SK-N-SH (cell line): ENCODE data around the gene GALNT12. TPM values are rescaled to one million over a fixed set of nuclear protein-coding genes. Genes with fewer than 3 reads are reported as not detected.

ENCODE experiments used
- CTCF ChIA-PET: fragments of 300-600, 350-600 bp; formaldehyde crosslinking; extraction: SDS; loops from one replicate; lab custom pipeline; 2021; lab: Yijun Ruan, JAX
- POLR2A ChIA-PET: fragments of 350-600 bp; sonication (Branson Sonifier 250); formaldehyde crosslinking; extraction: SDS; loops from one replicate; lab custom pipeline; 2020; ENCODE audit warnings: antibody characterized with exemption, inconsistent platforms; lab: Yijun Ruan, JAX
- DNase-seq: peaks from one replicate; pipeline ENCODE4 v3.0.0; 2012
- H2AFZ ChIP-seq: fragments of 200-600 bp; sonication (generic); 2 replicates; pipeline ENCODE4 v1.8.1; 2016; ENCODE audit warnings: antibody characterized with exemption, mild to moderate bottlenecking, low read depth
- H3F3A ChIP-seq: fragments of 200-600 bp; sonication (generic); replicated peaks from 2 replicates; pipeline ENCODE3; 2016; ENCODE audit warnings: antibody characterized with exemption, mild to moderate bottlenecking; ENCODE audit not compliant: insufficient read depth
- H3K27ac ChIP-seq, 2 experiments: fragments of 200-500 bp in 1 of 2; fragments of 200-600 bp in 1 of 2; sonication (Bioruptor generic) in 1 of 2; sonication (generic), shearing (Covaris generic) in 1 of 2; 2 replicates each; pipeline versions ENCODE4 v1.5.1 to v1.6.1; 2014 to 2016; ENCODE audit warnings: low read depth in 2 of 2, inconsistent platforms in 1 of 2, low read length in 1 of 2, mild to moderate bottlenecking in 1 of 2, mixed read lengths in 1 of 2
- H3K27me3 ChIP-seq: fragments of 200-600 bp; sonication (generic), shearing (Covaris generic); 2 replicates; pipeline ENCODE4 v1.6.1; 2016; ENCODE audit warnings: mixed run types; ENCODE audit not compliant: insufficient read depth
- H3K36me3 ChIP-seq, 2 experiments: fragments of 200-500 bp in 1 of 2; fragments of 200-600 bp in 1 of 2; sonication (Bioruptor generic) in 1 of 2; sonication (generic) in 1 of 2; replicated peaks in 1 of 2; 2 replicates each; pipeline versions ENCODE3 to v1.5.1; 2014 to 2016; ENCODE audit warnings: low read length in 1 of 2, mild to moderate bottlenecking in 1 of 2; ENCODE audit not compliant: insufficient read depth in 2 of 2, control insufficient read depth in 1 of 2
- H3K4me1 ChIP-seq, 2 experiments: fragments of 200-500 bp in 1 of 2; fragments of 200-600 bp in 1 of 2; sonication (Bioruptor generic) in 1 of 2; sonication (generic), shearing (Covaris generic) in 1 of 2; 2 replicates each; pipeline versions ENCODE4 v1.5.1 to v1.6.1; 2014 to 2016; ENCODE audit warnings: low read depth in 1 of 2, low read length in 1 of 2, mixed run types in 1 of 2; ENCODE audit not compliant: insufficient read depth in 2 of 2, control insufficient read depth in 1 of 2
- H3K4me2 ChIP-seq: fragments of 200-600 bp; sonication (generic), shearing (Covaris generic); 2 replicates; pipeline ENCODE4 v1.6.1; 2017; ENCODE audit warnings: mixed run types
- H3K4me3 ChIP-seq, 2 experiments: fragments of 200-500 bp in 1 of 2; fragments of 200-600 bp in 1 of 2; sonication (Bioruptor generic) in 1 of 2; sonication (generic), shearing (Covaris generic) in 1 of 2; 2 replicates each; pipeline versions ENCODE4 v1.5.1 to v1.8.1; 2014 to 2016; ENCODE audit warnings: low read depth in 2 of 2, inconsistent platforms in 1 of 2, low read length in 1 of 2, mild to moderate bottlenecking in 1 of 2, mixed read lengths in 1 of 2, moderate library complexity in 1 of 2
- H3K79me2 ChIP-seq: fragments of 200-600 bp; sonication (generic); 2 replicates; pipeline ENCODE4 v1.8.1; 2017; ENCODE audit warnings: mild to moderate bottlenecking; ENCODE audit not compliant: insufficient read depth
- H3K9ac ChIP-seq: fragments of 200-600 bp; sonication (generic); 2 replicates; pipeline ENCODE4 v1.6.1; 2017; ENCODE audit warnings: mixed run types
- H3K9me2 ChIP-seq: fragments of 200-600 bp; sonication (generic); 2 replicates; pipeline ENCODE4 v1.6.1; 2017; ENCODE audit warnings: mixed run types
- H3K9me3 ChIP-seq: fragments of 200-600 bp; sonication (generic); 2 replicates; pipeline ENCODE4 v1.6.1; 2017; ENCODE audit warnings: mixed run types, mild to moderate bottlenecking, moderate library complexity
- H4K20me1 ChIP-seq: fragments of 200-600 bp; sonication (generic); 2 replicates; pipeline ENCODE4 v1.6.1; 2017; ENCODE audit warnings: mild to moderate bottlenecking, mixed run types; ENCODE audit not compliant: insufficient read depth
- EP300 ChIP-seq, 2 experiments: IDR thresholded peaks; 2 replicates each; pipeline versions ENCODE4 v1.4.0 to v1.6.1; 2012; ENCODE audit warnings: borderline replicate concordance in 1 of 2, low read depth in 1 of 2, low read length in 1 of 2
- EZH2phosphoT487 ChIP-seq: fragments of 200-600 bp; sonication (generic); IDR thresholded peaks from 2 replicates; pipeline ENCODE4 v1.6.1; 2017; ENCODE audit warnings: low read depth, mixed run types, mild to moderate bottlenecking, antibody characterized with exemption, moderate library complexity, borderline replicate concordance
- FOSL2 ChIP-seq: IDR thresholded peaks from 2 replicates; pipeline ENCODE4 v1.4.0; 2012; ENCODE audit warnings: low read depth, mild to moderate bottlenecking, moderate library complexity, borderline replicate concordance
- GABPA ChIP-seq: IDR thresholded peaks from 2 replicates; pipeline ENCODE4 v1.4.0; 2012; ENCODE audit warnings: low read depth, mild to moderate bottlenecking
- GATA2 ChIP-seq: sonication (generic); formaldehyde crosslinking; IDR thresholded peaks from 2 replicates; pipeline ENCODE4 v1.5.0; 2020; ENCODE audit warnings: mild to moderate bottlenecking, missing genetic modification reagents
- JUND ChIP-seq: IDR thresholded peaks from 2 replicates; pipeline ENCODE4 v1.4.0; 2012
- RAD21 ChIP-seq: IDR thresholded peaks from 2 replicates; pipeline ENCODE4 v1.6.1; 2012; ENCODE audit warnings: mild to moderate bottlenecking, low read length
- RCOR1 ChIP-seq: fragments of 150-350 bp; IDR thresholded peaks from 2 replicates; pipeline ENCODE4 v1.6.1; 2017; ENCODE audit warnings: antibody characterized with exemption, low read length
- RFX5 ChIP-seq: IDR thresholded peaks from 2 replicates; pipeline ENCODE4 v1.6.1; 2012; ENCODE audit warnings: mild to moderate bottlenecking, improper control_type of control experiment, low read length
- RXRA ChIP-seq: IDR thresholded peaks from 2 replicates; pipeline ENCODE4 v1.4.0; 2012; ENCODE audit warnings: low read depth, mild to moderate bottlenecking, borderline replicate concordance
- TEAD4 ChIP-seq: IDR thresholded peaks from 2 replicates; pipeline ENCODE4 v1.4.0; 2012; ENCODE audit warnings: mild to moderate bottlenecking, borderline replicate concordance; ENCODE audit not compliant: insufficient read depth
- YY1 ChIP-seq: IDR thresholded peaks from 2 replicates; pipeline ENCODE4 v1.4.0; 2012; ENCODE audit warnings: low read depth, mild to moderate bottlenecking
- WGBS: methylation state at CpG from one replicate; pipeline ENCODE4 v1.1.6; 2017; ENCODE audit warnings: low lambda C conversion rate; 5-methylcytosine and 5-hydroxymethylcytosine counted together
- polyA plus RNA-seq, 3 experiments: library from polyadenylated mRNA; depleted of rRNA; stranded (reverse); fragments of >200 nt; gene quantifications; 2 replicates each; pipeline ENCODE4 v1.2.3, GENCODE V29; 2012
- TF ChIP-seq, protein P1 (sequence below): fragments of 150-350 bp; IDR thresholded peaks from 2 replicates; pipeline ENCODE4 v1.6.1; 2017; ENCODE audit warnings: antibody characterized with exemption, low read length, low read depth, borderline replicate concordance
- TF ChIP-seq, protein P2 (sequence below): IDR thresholded peaks from 2 replicates; pipeline ENCODE4 v1.4.0; 2012; ENCODE audit warnings: low read depth, borderline replicate concordance
- TF ChIP-seq, protein P3 (sequence below): fragments of 150-350 bp; IDR thresholded peaks from 2 replicates; pipeline ENCODE4 v1.6.1; 2016; ENCODE audit warnings: mild to moderate bottlenecking, low read depth, low read length
- TF ChIP-seq, protein P4 (sequence below): IDR thresholded peaks from 2 replicates; pipeline ENCODE4 v1.6.1; 2012; ENCODE audit warnings: mild to moderate bottlenecking, low read depth, low read length, moderate library complexity

GALNT12 gene
- polyA plus RNA-seq, 1 of the 3 experiments (the other 2 are of a cell fraction), result 7.4 TPM

DNA sequence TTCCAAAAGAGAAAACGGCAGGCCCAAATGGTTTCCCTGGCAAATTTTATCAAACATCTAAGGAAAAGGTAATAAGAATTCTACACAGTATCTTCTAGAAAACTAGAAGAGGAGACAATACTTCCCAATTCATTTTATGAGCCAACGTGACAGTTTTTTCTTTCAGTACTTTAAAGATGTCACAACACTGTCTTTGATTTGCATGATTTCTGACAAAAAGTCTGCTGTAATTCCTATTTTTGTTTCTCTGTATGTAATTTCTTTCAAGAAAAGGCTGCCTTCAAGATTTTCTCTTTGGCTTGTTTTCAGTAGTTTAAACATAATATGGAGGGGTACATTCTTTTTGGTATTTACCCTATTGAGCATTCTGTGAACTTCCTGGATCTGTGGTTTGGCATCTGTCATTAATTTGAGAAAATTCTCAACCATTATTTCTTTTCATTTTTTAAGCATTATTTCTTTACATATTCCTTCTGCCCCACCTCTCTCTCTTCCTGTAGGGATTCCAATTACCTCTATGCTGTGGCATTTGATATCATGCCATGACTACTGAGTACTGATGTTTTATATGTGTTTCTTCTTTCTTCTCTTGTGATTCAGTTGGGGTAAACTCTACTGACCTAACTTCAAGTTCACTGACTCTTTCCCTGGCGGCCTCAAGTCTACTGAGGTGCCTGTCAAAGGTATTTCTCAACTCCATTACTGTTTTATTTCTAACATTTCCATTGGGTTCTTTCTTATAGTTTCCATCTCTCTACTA, 43.3 kb upstream of the GALNT12 start:
- POLR2A ChIA-PET, result no interaction called here
- Histone ChIP-seq H3K4me3 (no peak overlapping the region), H3K27ac (no peak overlapping the region), H3K9ac (no peak overlapping the region), H3K36me3 (peaks cover 36 to 38% of the 10 kb centered on the region in 2 experiments), H3F3A (no peaks in the 10 kb centered on the region), H3K4me1 (no peaks in the 10 kb centered on the region), H2AFZ (no peak overlapping the region), H3K79me2 (no peaks in the 10 kb centered on the region), H3K9me3 (peaks cover 11% of the 10 kb centered on the region), H3K4me2 (no peak overlapping the region), H3K27me3 (no peaks in the 10 kb centered on the region), H3K9me2 (no peaks in the 10 kb centered on the region), H4K20me1 (no peaks in the 10 kb centered on the region)
- no peak for DNase-seq
- TF ChIP-seq FOSL2 (no peak), RFX5 (no peak), RCOR1 (no peak), TEAD4 (no peak)
- TF ChIP-seq, protein P1, sequence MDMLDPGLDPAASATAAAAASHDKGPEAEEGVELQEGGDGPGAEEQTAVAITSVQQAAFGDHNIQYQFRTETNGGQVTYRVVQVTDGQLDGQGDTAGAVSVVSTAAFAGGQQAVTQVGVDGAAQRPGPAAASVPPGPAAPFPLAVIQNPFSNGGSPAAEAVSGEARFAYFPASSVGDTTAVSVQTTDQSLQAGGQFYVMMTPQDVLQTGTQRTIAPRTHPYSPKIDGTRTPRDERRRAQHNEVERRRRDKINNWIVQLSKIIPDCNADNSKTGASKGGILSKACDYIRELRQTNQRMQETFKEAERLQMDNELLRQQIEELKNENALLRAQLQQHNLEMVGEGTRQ, result no peak
- CTCF ChIA-PET, result no interaction called here
- WGBS, result 98% methylated on average over 3 of the region's 3 CpGs

DNA sequence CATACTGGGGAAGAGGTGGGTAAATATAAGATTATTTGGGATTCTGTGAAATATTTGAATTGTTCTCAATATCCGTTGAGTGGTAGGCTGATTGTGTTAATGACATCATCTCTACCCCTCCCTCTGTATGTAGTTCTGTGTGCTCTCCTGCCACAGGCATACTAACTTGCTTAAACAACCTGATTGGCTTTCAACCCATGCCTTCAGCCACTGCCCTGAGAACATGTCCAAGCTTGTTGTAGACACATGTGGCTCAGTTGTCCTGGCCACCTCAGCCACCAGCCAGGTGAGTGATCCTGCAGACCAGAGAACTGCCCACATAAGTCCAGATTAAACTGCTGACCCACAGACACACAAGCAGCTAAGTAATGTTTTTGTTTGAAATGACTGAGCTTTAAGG, 42.2 kb upstream of the GALNT12 start:
- H3F3A ChIP-seq, result no peaks in the 10 kb centered on the region
- H3K27ac ChIP-seq, result no peak overlapping the region
- DNase-seq, result no peak
- no peak overlapping the region for H3K9ac ChIP-seq
- peaks cover 35% of the 10 kb centered on the region in 2 experiments for H3K36me3 ChIP-seq
- no peaks in the 10 kb centered on the region for H3K79me2 ChIP-seq
- TF ChIP-seq RXRA (no peak), TEAD4 (no peak), YY1 (no peak), GABPA (no peak), RCOR1 (no peak), RAD21 (no peak), RFX5 (no peak), EP300 (IDR thresholded peaks at IDR 0.05; ENCODE audit: borderline replicate concordance in 1 of 2, low read depth in 1 of 2, low read length in 1 of 2) (no peak), JUND (no peak), EZH2phosphoT487 (no peak), GATA2 (no peak), FOSL2 (no peak)
- TF ChIP-seq, protein P2, sequence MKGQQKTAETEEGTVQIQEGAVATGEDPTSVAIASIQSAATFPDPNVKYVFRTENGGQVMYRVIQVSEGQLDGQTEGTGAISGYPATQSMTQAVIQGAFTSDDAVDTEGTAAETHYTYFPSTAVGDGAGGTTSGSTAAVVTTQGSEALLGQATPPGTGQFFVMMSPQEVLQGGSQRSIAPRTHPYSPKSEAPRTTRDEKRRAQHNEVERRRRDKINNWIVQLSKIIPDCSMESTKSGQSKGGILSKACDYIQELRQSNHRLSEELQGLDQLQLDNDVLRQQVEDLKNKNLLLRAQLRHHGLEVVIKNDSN, result no peak
- TF ChIP-seq, protein P3, sequence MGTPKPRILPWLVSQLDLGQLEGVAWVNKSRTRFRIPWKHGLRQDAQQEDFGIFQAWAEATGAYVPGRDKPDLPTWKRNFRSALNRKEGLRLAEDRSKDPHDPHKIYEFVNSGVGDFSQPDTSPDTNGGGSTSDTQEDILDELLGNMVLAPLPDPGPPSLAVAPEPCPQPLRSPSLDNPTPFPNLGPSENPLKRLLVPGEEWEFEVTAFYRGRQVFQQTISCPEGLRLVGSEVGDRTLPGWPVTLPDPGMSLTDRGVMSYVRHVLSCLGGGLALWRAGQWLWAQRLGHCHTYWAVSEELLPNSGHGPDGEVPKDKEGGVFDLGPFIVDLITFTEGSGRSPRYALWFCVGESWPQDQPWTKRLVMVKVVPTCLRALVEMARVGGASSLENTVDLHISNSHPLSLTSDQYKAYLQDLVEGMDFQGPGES, result no peak
- TF ChIP-seq, protein P4, sequence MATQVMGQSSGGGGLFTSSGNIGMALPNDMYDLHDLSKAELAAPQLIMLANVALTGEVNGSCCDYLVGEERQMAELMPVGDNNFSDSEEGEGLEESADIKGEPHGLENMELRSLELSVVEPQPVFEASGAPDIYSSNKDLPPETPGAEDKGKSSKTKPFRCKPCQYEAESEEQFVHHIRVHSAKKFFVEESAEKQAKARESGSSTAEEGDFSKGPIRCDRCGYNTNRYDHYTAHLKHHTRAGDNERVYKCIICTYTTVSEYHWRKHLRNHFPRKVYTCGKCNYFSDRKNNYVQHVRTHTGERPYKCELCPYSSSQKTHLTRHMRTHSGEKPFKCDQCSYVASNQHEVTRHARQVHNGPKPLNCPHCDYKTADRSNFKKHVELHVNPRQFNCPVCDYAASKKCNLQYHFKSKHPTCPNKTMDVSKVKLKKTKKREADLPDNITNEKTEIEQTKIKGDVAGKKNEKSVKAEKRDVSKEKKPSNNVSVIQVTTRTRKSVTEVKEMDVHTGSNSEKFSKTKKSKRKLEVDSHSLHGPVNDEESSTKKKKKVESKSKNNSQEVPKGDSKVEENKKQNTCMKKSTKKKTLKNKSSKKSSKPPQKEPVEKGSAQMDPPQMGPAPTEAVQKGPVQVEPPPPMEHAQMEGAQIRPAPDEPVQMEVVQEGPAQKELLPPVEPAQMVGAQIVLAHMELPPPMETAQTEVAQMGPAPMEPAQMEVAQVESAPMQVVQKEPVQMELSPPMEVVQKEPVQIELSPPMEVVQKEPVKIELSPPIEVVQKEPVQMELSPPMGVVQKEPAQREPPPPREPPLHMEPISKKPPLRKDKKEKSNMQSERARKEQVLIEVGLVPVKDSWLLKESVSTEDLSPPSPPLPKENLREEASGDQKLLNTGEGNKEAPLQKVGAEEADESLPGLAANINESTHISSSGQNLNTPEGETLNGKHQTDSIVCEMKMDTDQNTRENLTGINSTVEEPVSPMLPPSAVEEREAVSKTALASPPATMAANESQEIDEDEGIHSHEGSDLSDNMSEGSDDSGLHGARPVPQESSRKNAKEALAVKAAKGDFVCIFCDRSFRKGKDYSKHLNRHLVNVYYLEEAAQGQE, result no peak
- H2AFZ ChIP-seq, result no peak overlapping the region
- CTCF ChIA-PET, result interaction anchor here (1.6 to 3.0 kb wide), 3 partner anchors 10 to 450 kb away, joined by 3 to 29 read pairs (median 4); no protein-coding TSS in a partner anchor
- POLR2A ChIA-PET, result no interaction called here
- H3K27me3 ChIP-seq, result no peaks in the 10 kb centered on the region
- H3K9me2 ChIP-seq, result no peaks in the 10 kb centered on the region
- peaks cover 11% of the 10 kb centered on the region for H3K9me3 ChIP-seq
- H3K4me3 ChIP-seq, result no peak overlapping the region
- 90% methylated on average over 1 of the region's 1 CpG for WGBS
- no peak overlapping the region for H3K4me2 ChIP-seq
- no peaks in the 10 kb centered on the region for H4K20me1 ChIP-seq
- H3K4me1 ChIP-seq, result no peaks in the 10 kb centered on the region
